ENCODE data around the gene MATCAP1.
A peak's percentile ranks its signal among the peaks of the same experiment; 100 is the strongest.

Gene MATCAP1

DNA sequence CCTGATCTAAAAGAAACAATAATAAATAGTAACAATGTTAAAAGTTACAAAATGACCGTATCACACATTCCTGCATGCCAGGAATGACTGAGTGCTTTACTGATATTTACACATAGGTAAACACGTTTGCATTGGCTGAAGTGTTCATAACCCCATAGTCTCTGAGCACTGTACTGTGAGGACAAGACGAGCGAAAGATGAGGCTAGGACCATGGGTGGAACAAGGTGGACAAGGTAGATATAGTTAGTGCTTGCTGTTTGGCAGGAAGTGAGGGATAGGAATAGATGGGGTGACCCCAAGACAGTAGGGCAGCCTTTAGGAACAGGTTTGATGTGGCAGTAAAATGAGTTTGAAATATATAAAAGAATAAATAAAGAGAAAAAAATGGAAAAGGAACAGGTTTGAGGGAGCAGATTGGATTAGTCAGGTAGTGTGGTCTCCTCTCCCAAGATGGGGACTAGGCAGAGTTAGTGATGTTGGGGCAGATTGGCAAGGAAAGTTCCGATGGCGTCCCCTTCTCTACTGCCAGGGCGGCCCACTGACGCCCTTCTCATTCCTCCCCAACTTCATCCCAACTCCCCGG, 7.7 kb upstream of the MATCAP1 start:
- Histone ChIP-seq H3K27ac (replicated peaks) (no peak overlapping the region), H3K4me3 (replicated peaks; ENCODE audit: insufficient read depth, low read length) (peak overlapping the region; percentile 98), H3K27me3 (ENCODE audit: insufficient read depth, poor library complexity, severe bottlenecking) (no peaks in the 10 kb centered on the region)
- no peak for DNase-seq (ENCODE audit: low read depth in 1 of 2, low spot score in 1 of 2)
- TF ChIP-seq, protein P1, sequence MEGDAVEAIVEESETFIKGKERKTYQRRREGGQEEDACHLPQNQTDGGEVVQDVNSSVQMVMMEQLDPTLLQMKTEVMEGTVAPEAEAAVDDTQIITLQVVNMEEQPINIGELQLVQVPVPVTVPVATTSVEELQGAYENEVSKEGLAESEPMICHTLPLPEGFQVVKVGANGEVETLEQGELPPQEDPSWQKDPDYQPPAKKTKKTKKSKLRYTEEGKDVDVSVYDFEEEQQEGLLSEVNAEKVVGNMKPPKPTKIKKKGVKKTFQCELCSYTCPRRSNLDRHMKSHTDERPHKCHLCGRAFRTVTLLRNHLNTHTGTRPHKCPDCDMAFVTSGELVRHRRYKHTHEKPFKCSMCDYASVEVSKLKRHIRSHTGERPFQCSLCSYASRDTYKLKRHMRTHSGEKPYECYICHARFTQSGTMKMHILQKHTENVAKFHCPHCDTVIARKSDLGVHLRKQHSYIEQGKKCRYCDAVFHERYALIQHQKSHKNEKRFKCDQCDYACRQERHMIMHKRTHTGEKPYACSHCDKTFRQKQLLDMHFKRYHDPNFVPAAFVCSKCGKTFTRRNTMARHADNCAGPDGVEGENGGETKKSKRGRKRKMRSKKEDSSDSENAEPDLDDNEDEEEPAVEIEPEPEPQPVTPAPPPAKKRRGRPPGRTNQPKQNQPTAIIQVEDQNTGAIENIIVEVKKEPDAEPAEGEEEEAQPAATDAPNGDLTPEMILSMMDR (IDR thresholded peaks at IDR 0.05; ENCODE audit: insufficient read depth, low read length) = no peak
- no peak for TF ChIP-seq GABPA (IDR thresholded peaks at IDR 0.05; ENCODE audit: low read depth)
- TF ChIP-seq, protein P2, sequence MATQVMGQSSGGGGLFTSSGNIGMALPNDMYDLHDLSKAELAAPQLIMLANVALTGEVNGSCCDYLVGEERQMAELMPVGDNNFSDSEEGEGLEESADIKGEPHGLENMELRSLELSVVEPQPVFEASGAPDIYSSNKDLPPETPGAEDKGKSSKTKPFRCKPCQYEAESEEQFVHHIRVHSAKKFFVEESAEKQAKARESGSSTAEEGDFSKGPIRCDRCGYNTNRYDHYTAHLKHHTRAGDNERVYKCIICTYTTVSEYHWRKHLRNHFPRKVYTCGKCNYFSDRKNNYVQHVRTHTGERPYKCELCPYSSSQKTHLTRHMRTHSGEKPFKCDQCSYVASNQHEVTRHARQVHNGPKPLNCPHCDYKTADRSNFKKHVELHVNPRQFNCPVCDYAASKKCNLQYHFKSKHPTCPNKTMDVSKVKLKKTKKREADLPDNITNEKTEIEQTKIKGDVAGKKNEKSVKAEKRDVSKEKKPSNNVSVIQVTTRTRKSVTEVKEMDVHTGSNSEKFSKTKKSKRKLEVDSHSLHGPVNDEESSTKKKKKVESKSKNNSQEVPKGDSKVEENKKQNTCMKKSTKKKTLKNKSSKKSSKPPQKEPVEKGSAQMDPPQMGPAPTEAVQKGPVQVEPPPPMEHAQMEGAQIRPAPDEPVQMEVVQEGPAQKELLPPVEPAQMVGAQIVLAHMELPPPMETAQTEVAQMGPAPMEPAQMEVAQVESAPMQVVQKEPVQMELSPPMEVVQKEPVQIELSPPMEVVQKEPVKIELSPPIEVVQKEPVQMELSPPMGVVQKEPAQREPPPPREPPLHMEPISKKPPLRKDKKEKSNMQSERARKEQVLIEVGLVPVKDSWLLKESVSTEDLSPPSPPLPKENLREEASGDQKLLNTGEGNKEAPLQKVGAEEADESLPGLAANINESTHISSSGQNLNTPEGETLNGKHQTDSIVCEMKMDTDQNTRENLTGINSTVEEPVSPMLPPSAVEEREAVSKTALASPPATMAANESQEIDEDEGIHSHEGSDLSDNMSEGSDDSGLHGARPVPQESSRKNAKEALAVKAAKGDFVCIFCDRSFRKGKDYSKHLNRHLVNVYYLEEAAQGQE (IDR thresholded peaks at IDR 0.05; ENCODE audit: insufficient replicate concordance, low read depth) = no peak
- no peak for TF ChIP-seq SPI1 (IDR thresholded peaks at IDR 0.05; ENCODE audit: borderline replicate concordance, low read depth)
- no peak for TF ChIP-seq POLR2AphosphoS5 (IDR thresholded peaks at IDR 0.05; ENCODE audit: low read depth)

DNA sequence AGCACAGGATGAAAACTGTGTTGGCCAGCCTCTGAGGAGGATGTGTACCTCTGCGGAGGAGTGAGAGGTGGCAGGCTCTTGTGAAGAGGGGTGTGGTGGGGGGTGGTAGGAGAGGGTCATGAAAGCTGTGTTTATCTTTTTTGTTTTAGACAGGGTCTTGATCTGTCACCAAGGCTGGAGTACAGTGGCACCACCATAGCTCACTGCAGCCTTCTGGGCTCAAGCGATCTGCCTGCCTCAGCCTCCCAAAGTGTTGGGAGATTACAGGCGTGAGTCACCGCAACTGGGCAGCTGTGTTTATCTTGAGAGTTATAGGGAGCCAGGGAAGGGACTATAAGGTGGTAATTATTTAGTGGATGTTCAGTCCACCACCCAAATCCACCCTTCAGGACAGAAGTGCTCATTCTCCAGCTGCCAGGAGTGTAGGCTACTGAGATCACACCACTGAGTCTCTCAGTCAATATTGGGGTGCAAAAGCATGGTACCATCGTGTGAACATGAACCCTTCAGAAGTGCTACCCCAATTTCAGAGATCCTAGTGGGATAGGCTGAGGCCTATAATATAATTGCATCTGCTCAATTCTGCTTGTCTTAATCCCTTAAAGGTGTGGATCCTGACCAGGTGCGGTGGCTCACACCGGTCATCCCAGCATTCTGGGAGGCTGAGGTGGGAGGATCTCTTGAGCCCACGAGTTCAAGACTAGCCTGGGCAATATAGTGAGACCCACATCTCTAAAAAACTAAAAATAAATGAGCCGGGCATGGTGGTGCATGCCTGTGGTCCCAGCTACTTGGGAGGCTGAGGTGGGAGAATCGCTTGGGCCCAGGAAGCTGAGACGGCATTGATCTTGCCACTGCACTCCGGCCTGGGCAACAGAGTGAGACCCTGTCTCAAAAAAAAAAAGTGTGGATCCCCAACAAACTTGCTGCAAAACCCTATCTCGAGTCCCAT, 7.0 kb upstream of the MATCAP1 start:
- H3K27me3 ChIP-seq (ENCODE audit: insufficient read depth, poor library complexity, severe bottlenecking) = no peaks in the 10 kb centered on the region
- no peak for TF ChIP-seq GABPA (IDR thresholded peaks at IDR 0.05; ENCODE audit: low read depth)
- TF ChIP-seq, protein P2 (IDR thresholded peaks at IDR 0.05; ENCODE audit: insufficient replicate concordance, low read depth) = no peak
- TF ChIP-seq, protein P1 (IDR thresholded peaks at IDR 0.05; ENCODE audit: insufficient read depth, low read length) = no peak
- no peak for TF ChIP-seq SPI1 (IDR thresholded peaks at IDR 0.05; ENCODE audit: borderline replicate concordance, low read depth)
- no peak for DNase-seq (ENCODE audit: low read depth in 1 of 2, low spot score in 1 of 2)
- no peak overlapping the region for H3K27ac ChIP-seq (replicated peaks)
- H3K4me3 ChIP-seq (replicated peaks; ENCODE audit: insufficient read depth, low read length) = no peak overlapping the region

DNA sequence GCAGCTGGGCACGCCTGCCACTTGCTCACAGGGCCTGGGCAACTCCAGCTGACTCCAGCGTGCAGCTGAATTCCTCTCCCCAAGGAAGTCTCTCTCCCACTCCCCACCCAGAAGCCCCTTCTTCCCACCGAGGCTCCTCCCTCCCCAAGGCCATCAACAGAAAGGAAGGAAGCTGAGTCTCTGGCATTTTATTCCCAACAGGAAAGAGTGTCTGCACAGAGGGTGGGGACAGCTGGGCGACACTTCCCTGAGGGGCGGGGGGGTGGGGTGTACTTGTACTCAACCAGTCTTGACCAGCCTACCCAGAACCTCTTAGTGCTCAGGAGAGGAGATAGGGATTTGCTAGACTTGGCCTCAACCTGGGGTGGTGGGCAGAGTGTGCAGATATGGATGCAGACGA, 6.3 kb upstream of the MATCAP1 start, which contains the start of gene EXOC3L1:
EXOC3L1 (minus strand) TSS at position 96 of the 400 bp plus-strand sequence. CDS start 460 bp downstream, outside the sequence.
- H3K4me3 ChIP-seq (replicated peaks; ENCODE audit: insufficient read depth, low read length) = no peak within 1 kb of the TSS
- no peak for DNase-seq (ENCODE audit: low read depth in 1 of 2, low spot score in 1 of 2)
- peaks cover 2% of the 10 kb centered on the region for H3K27me3 ChIP-seq (ENCODE audit: insufficient read depth, poor library complexity, severe bottlenecking)
- no peak within 1 kb of the TSS for H3K27ac ChIP-seq (replicated peaks)
- TF ChIP-seq, protein P2 (IDR thresholded peaks at IDR 0.05; ENCODE audit: insufficient replicate concordance, low read depth) = no peak
- TF ChIP-seq GABPA (IDR thresholded peaks at IDR 0.05; ENCODE audit: low read depth) (no peak), POLR2AphosphoS5 (IDR thresholded peaks at IDR 0.05; ENCODE audit: low read depth) (no peak), SPI1 (IDR thresholded peaks at IDR 0.05; ENCODE audit: borderline replicate concordance, low read depth) (no peak)
- TF ChIP-seq, protein P1 (IDR thresholded peaks at IDR 0.05; ENCODE audit: insufficient read depth, low read length) = no peak

Data from HL-60 (cell line).